GM12878 (cell line): ENCODE measurements around the gene GUCY1A2. TPM values are rescaled to one million over a fixed set of nuclear protein-coding genes. Genes with fewer than 3 reads are reported as not detected.

Source experiments
- ATAC-seq: fragments of 200-7000 bp; cut with Tn5 transposase; 3 replicates; pipeline ENCODE4 v1.9.1; 2020; ENCODE audit warnings: mild to moderate bottlenecking, moderate library complexity
- BruUV-seq: library from RNA; stranded (reverse); fragments of 400-500 nt; replicated peaks from 2 replicates; lab custom pipeline; 2021; lab: Mats Ljungman, UMichigan
- CTCF ChIA-PET: fragments of 300-600 bp; sonication (Branson Sonifier 250); formaldehyde crosslinking; extraction: SDS; loops from one replicate; lab custom pipeline; 2021; ENCODE audit warnings: inconsistent platforms; lab: Yijun Ruan, JAX
- POLR2A ChIA-PET: fragments of 350-600 bp; formaldehyde crosslinking; extraction: SDS; loops from one replicate; lab custom pipeline; 2021; ENCODE audit warnings: inconsistent platforms; lab: Charles Lee
- RAD21 ChIA-PET: fragments of 300-600 bp; sonication (Branson Sonifier 250); formaldehyde crosslinking; loops from one replicate; lab custom pipeline; 2023; ENCODE audit warnings: antibody characterized with exemption; ENCODE audit not compliant: unreplicated experiment; lab: Charles Lee
- SMC1A ChIA-PET: fragments of 300-600 bp; sonication (Branson Sonifier 250); formaldehyde crosslinking; loops from one replicate; lab custom pipeline; 2023; ENCODE audit not compliant: unreplicated experiment, uncharacterized antibody; lab: Charles Lee
- DNase-seq: peaks from one replicate; pipeline ENCODE4 v3.0.0-alpha.2; 2011; ENCODE audit warnings: low read depth, low spot score
- FAIRE-seq: peaks from 3 replicates; lab custom pipeline; 2011; peaks lifted over from hg19 to GRCh38; lab: Jason Lieb, UNC
- H2AFZ ChIP-seq: 2 replicates; pipeline ENCODE4 v1.6.0; 2011; ENCODE audit warnings: low read depth, low read length, control low read depth; ENCODE audit not compliant: control insufficient read depth
- H3K27ac ChIP-seq: 2 replicates; pipeline ENCODE4 v1.5.1; 2011; ENCODE audit warnings: control low read depth; ENCODE audit not compliant: control insufficient read depth, insufficient read depth
- H3K27me3 ChIP-seq, 2 experiments: replicated peaks in 1 of 2; 2 replicates each; pipeline versions ENCODE4 v1.6.0 to v1.6.1; 2011; ENCODE audit warnings: low read length in 1 of 2; ENCODE audit not compliant: control insufficient read depth in 2 of 2, insufficient read depth in 2 of 2
- H3K36me3 ChIP-seq, 2 experiments: 2 replicates each; pipeline ENCODE4 v1.5.1; 2011; ENCODE audit warnings: low read length in 1 of 2; ENCODE audit not compliant: control insufficient read depth in 2 of 2, insufficient read depth in 2 of 2
- H3K4me1 ChIP-seq: 2 replicates; pipeline ENCODE4 v1.6.1; 2011; ENCODE audit warnings: mild to moderate bottlenecking, low read length, moderate library complexity, mixed read lengths; ENCODE audit not compliant: control insufficient read depth, insufficient read depth
- H3K4me2 ChIP-seq: 2 replicates; pipeline ENCODE4 v1.6.0; 2011; ENCODE audit warnings: control low read depth; ENCODE audit not compliant: control insufficient read depth, insufficient read depth
- H3K4me3 ChIP-seq: fragments of 200-600 bp; sonication (generic); 2 replicates; pipeline ENCODE4 v1.5.1; 2016
- H3K79me2 ChIP-seq: 2 replicates; pipeline ENCODE4 v1.6.0; 2011; ENCODE audit warnings: low read length; ENCODE audit not compliant: control insufficient read depth, insufficient read depth
- H3K9ac ChIP-seq: 2 replicates; pipeline ENCODE4 v1.8.0; 2011; ENCODE audit warnings: low read length, control low read depth, mixed read lengths; ENCODE audit not compliant: control insufficient read depth, insufficient read depth
- H3K9me3 ChIP-seq: replicated peaks from 3 replicates; pipeline ENCODE4 v1.5.1; 2011; ENCODE audit warnings: mild to moderate bottlenecking, low read length; ENCODE audit not compliant: control insufficient read depth, insufficient read depth
- H4K20me1 ChIP-seq: 2 replicates; pipeline ENCODE4 v1.6.0; 2011; ENCODE audit not compliant: control insufficient read depth, insufficient read depth
- CREM ChIP-seq: IDR thresholded peaks from 2 replicates; pipeline ENCODE4 v1.6.1; 2014; ENCODE audit warnings: antibody characterized with exemption, low read depth
- EGR1 ChIP-seq, 2 experiments: IDR thresholded peaks; 1 replicate in 1 of 2; 2 replicates in 1 of 2; pipeline ENCODE4 v1.6.1; 2011 to 2012; ENCODE audit warnings: low read depth in 2 of 2, low read length in 2 of 2, borderline replicate concordance in 1 of 2, mild to moderate bottlenecking in 1 of 2, moderate library complexity in 1 of 2
- MEF2A ChIP-seq: IDR thresholded peaks from 2 replicates; pipeline ENCODE4 v1.6.1; 2011; ENCODE audit warnings: low read depth, mild to moderate bottlenecking, low read length, moderate library complexity; ENCODE audit not compliant: insufficient read depth
- NR2C2 ChIP-seq: IDR thresholded peaks from 2 replicates; pipeline ENCODE4 v1.6.1; 2011; ENCODE audit warnings: borderline replicate concordance, low read depth; ENCODE audit not compliant: control insufficient read depth, insufficient read length
- NR2F1 ChIP-seq: fragments of 450-650 bp; conservative IDR thresholded peaks from 2 replicates; pipeline ENCODE4 v1.6.1; 2017; ENCODE audit warnings: mild to moderate bottlenecking
- SMAD5 ChIP-seq: IDR thresholded peaks from 2 replicates; pipeline ENCODE4 v1.6.1; 2016; ENCODE audit warnings: antibody characterized with exemption, low read depth
- SUPT20H ChIP-seq: IDR thresholded peaks from 2 replicates; pipeline ENCODE4 v1.6.1; 2011; ENCODE audit warnings: low read depth, mild to moderate bottlenecking, low read length, moderate library complexity, borderline replicate concordance; ENCODE audit not compliant: control insufficient read depth
- WGBS: methylation state at CpG from one replicate; pipeline ENCODE4 v1.1.6; 2016; ENCODE audit warnings: low lambda C conversion rate; ENCODE audit not compliant: insufficient replicate concordance, insufficient coverage; ENCODE audit errors: missing lambda C conversion rate; 5-methylcytosine and 5-hydroxymethylcytosine counted together
- in situ Hi-C: fragments of 300-500 bp; cut with MboI; formaldehyde crosslinking; loops from 9 replicates; pipeline ENCODE4 v1.14.3; 2018; ENCODE audit warnings: mixed read lengths
- intact Hi-C: fragments of 100-400 bp; cut with micrococcal nuclease; formaldehyde crosslinking; loops from one replicate; pipeline ENCODE4 v1.14.2; 2022; ENCODE audit not compliant: unreplicated experiment
- polyA plus RNA-seq, 11 experiments: library from polyadenylated mRNA; depleted of rRNA in 4 of 11; unstranded in 6 of 11; stranded (reverse) in 5 of 11; fragments of >200 nt; fragmentation: Nextera tagmentation in 4 of 11; fragmentation: Illumina TruSeq in 1 of 11; extraction: Ambion mirVana in 4 of 11; extraction: Trizol in 1 of 11; gene quantifications; 1 replicate in 1 of 11; 2 replicates in 10 of 11; pipeline versions ENCODE4 v1.2.1 to v1.2.3, GENCODE V29; 2011 to 2016; ENCODE audit warnings: inconsistent platforms in 2 of 11, missing spikeins in 2 of 11, low read depth in 1 of 11
- total RNA-seq, 4 experiments: library from RNA; depleted of rRNA in 3 of 4; stranded (reverse); fragments of >200 nt in 3 of 4; fragmentation: Illumina TruSeq in 1 of 4; extraction: Trizol in 1 of 4; gene quantifications; 2 replicates each; pipeline versions ENCODE4 v1.2.1 to v1.2.3, GENCODE V29; 2013 to 2021
- TF ChIP-seq, protein P1 (sequence below): fragments of 450-650 bp; IDR thresholded peaks from 2 replicates; pipeline ENCODE4 v1.6.1; 2016; ENCODE audit warnings: mild to moderate bottlenecking
- TF ChIP-seq, protein P2 (sequence below): fragments of 450-650 bp; conservative IDR thresholded peaks from 2 replicates; pipeline ENCODE4 v1.6.1; 2017; ENCODE audit warnings: mild to moderate bottlenecking, moderate library complexity

Gene GUCY1A2
- total and polyA plus RNA-seq, 10 of the 15 experiments (the other 5 are each of a cell fraction or from before 2014, with no cell fraction given) = under 0.01 to 0.03 (median under 0.01) TPM; not detected in 4

GRCh38 chr11:106834567-106834966 is 183.7 kb downstream of the GUCY1A2 start (continued):
- TF ChIP-seq, protein P1, sequence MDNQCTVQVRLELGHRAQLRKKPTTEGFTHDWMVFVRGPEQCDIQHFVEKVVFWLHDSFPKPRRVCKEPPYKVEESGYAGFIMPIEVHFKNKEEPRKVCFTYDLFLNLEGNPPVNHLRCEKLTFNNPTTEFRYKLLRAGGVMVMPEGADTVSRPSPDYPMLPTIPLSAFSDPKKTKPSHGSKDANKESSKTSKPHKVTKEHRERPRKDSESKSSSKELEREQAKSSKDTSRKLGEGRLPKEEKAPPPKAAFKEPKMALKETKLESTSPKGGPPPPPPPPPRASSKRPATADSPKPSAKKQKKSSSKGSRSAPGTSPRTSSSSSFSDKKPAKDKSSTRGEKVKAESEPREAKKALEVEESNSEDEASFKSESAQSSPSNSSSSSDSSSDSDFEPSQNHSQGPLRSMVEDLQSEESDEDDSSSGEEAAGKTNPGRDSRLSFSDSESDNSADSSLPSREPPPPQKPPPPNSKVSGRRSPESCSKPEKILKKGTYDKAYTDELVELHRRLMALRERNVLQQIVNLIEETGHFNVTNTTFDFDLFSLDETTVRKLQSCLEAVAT = no peak
- TF ChIP-seq, protein P2, sequence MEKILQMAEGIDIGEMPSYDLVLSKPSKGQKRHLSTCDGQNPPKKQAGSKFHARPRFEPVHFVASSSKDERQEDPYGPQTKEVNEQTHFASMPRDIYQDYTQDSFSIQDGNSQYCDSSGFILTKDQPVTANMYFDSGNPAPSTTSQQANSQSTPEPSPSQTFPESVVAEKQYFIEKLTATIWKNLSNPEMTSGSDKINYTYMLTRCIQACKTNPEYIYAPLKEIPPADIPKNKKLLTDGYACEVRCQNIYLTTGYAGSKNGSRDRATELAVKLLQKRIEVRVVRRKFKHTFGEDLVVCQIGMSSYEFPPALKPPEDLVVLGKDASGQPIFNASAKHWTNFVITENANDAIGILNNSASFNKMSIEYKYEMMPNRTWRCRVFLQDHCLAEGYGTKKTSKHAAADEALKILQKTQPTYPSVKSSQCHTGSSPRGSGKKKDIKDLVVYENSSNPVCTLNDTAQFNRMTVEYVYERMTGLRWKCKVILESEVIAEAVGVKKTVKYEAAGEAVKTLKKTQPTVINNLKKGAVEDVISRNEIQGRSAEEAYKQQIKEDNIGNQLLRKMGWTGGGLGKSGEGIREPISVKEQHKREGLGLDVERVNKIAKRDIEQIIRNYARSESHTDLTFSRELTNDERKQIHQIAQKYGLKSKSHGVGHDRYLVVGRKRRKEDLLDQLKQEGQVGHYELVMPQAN = no peak

DNA sequence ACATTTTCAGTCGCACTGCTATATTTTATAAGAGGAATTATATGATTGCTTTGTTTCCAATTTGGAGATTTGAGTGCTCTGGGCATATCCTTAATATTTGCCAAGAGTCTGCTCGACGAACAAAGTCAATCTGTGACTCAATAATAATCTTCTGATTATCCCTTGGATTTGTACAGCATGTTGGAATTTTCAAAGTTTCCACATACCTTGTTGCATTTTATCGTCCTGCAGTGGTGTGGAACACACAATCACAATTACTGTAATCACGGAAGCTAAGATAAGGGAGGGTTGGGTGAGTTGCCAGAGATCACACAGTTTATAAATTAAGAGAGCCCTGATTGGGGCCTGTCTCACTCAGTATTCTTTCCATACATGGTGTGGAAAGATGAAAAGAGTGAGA is 189.3 kb downstream of the GUCY1A2 start:
- intact Hi-C loops = no loop called here
- no peak overlapping the region for H3K4me3 ChIP-seq
- ChIA-PET SMC1A (no interaction called here), POLR2A (no interaction called here), CTCF (no interaction called here), RAD21 (interaction anchor here (0.7 kb wide), 1 partner anchor 286 kb away, joined by 3 read pairs; no protein-coding TSS in a partner anchor)
- H4K20me1 ChIP-seq = no peaks in the 10 kb centered on the region
- 11% methylated on average over 5 of the region's 5 CpGs for WGBS
- H3K9me3 ChIP-seq = no peaks in the 10 kb centered on the region
- TF ChIP-seq MEF2A (no peak), NR2C2 (no peak), EGR1 (IDR thresholded peaks at IDR 0.05; ENCODE audit: borderline replicate concordance in 1 of 2, low read depth in 2 of 2, low read length in 2 of 2) (no peak), SUPT20H (no peak), SMAD5 (no peak), NR2F1 (no peak), CREM (no peak)
- H3K79me2 ChIP-seq = no peaks in the 10 kb centered on the region
- H3K27me3 ChIP-seq = no peaks in the 10 kb centered on the region
- no peaks in the 10 kb centered on the region for H3K4me1 ChIP-seq
- no peak overlapping the region for H3K27ac ChIP-seq
- DNase-seq (no peak), ATAC-seq (no peak), FAIRE-seq (no peak)
- no peak overlapping the region for H3K9ac ChIP-seq
- in situ Hi-C loops = no loop called here
- H2AFZ ChIP-seq = no peak overlapping the region
- BruUV-seq = no TSS peak
- H3K36me3 ChIP-seq = no peaks in the 10 kb centered on the region
- H3K4me2 ChIP-seq = no peak overlapping the region
